OCI-LY7 (cell line): ENCODE data around the gene CASK. TPM values are rescaled to one million over a fixed set of nuclear protein-coding genes. Genes with fewer than 3 reads are reported as not detected.

ENCODE experiments used
- BruUV-seq: library from RNA; stranded (reverse); fragments of 400-500 nt; replicated peaks from 2 replicates; lab custom pipeline; 2021; lab: Mats Ljungman, UMichigan
- CTCF ChIA-PET: fragments of 300-600 bp; sonication (Branson Sonifier 250); formaldehyde crosslinking; loops from one replicate; lab custom pipeline; 2022; ENCODE audit warnings: antibody characterized with exemption; ENCODE audit not compliant: unreplicated experiment; lab: Charles Lee
- POLR2A ChIA-PET: fragments of 300-600 bp; sonication (Branson Sonifier 250); formaldehyde crosslinking; loops from one replicate; lab custom pipeline; 2022; ENCODE audit warnings: antibody characterized with exemption; lab: Charles Lee
- DNase-seq: peaks from one replicate; pipeline ENCODE4 v3.0.0-alpha.2; 2015; ENCODE audit warnings: low spot score
- H2AFZ ChIP-seq: fragments of 200-600 bp; sonication (generic), shearing (Covaris generic); 2 replicates; pipeline ENCODE4 v1.6.1; 2014; ENCODE audit warnings: mild to moderate bottlenecking, antibody characterized with exemption, low read length, moderate library complexity
- H3K27ac ChIP-seq: fragments of 200-600 bp; sonication (generic); 2 replicates; pipeline ENCODE4 v1.5.1; 2014; ENCODE audit warnings: mixed run types, low read depth, mild to moderate bottlenecking, moderate library complexity, low read length, inconsistent platforms; ENCODE audit not compliant: poor library complexity, severe bottlenecking
- H3K36me3 ChIP-seq: fragments of 200-600 bp; sonication (generic); 2 replicates; pipeline ENCODE4 v1.6.1; 2014; ENCODE audit warnings: mild to moderate bottlenecking, antibody characterized with exemption, low read length, moderate library complexity, mixed read lengths; ENCODE audit not compliant: insufficient read depth
- H3K4me1 ChIP-seq: fragments of 200-600 bp; sonication (generic); 2 replicates; pipeline ENCODE4 v1.5.1; 2014; ENCODE audit warnings: mild to moderate bottlenecking, low read length; ENCODE audit not compliant: insufficient read depth, poor library complexity, severe bottlenecking
- H3K4me2 ChIP-seq: fragments of 200-600 bp; sonication (generic); 2 replicates; pipeline ENCODE4 v1.6.1; 2014; ENCODE audit warnings: mild to moderate bottlenecking, low read length
- H3K4me3 ChIP-seq: fragments of 200-600 bp; sonication (generic); 2 replicates; pipeline ENCODE4 v1.5.1; 2014; ENCODE audit warnings: mild to moderate bottlenecking, low read depth, low read length; ENCODE audit not compliant: poor library complexity, severe bottlenecking
- H3K79me2 ChIP-seq: fragments of 200-600 bp; sonication (generic); 2 replicates; pipeline ENCODE4 v1.6.1; 2016; ENCODE audit warnings: low read depth, mild to moderate bottlenecking, low read length, moderate library complexity, mixed read lengths; ENCODE audit not compliant: insufficient read depth
- H3K9me2 ChIP-seq: fragments of 200-600 bp; sonication (generic); 2 replicates; pipeline ENCODE4 v1.6.1; 2016; ENCODE audit warnings: mild to moderate bottlenecking, low read length, mixed read lengths; ENCODE audit not compliant: insufficient read depth
- H3K9me3 ChIP-seq: fragments of 200-600 bp; sonication (generic); 2 replicates; pipeline ENCODE4 v1.6.1; 2014; ENCODE audit warnings: mild to moderate bottlenecking, mixed run types, low read length, mixed read lengths
- H4K20me1 ChIP-seq: fragments of 200-600 bp; sonication (generic); 2 replicates; pipeline ENCODE4 v1.6.1; 2014; ENCODE audit warnings: mild to moderate bottlenecking, antibody characterized with exemption, low read length, moderate library complexity, mixed read lengths; ENCODE audit not compliant: insufficient read depth
- CTCF ChIP-seq: fragments of 200-600 bp; sonication (generic); conservative IDR thresholded peaks from 2 replicates; pipeline ENCODE4 v1.5.1; 2014; ENCODE audit warnings: mild to moderate bottlenecking, antibody characterized with exemption, low read length, moderate library complexity, mixed read lengths
- EZH2phosphoT487 ChIP-seq: fragments of 200-600 bp; sonication (generic); IDR thresholded peaks from 2 replicates; pipeline ENCODE4 v1.6.1; 2018; ENCODE audit warnings: low read depth, borderline replicate concordance, mild to moderate bottlenecking, mixed run types, antibody characterized with exemption, low read length, moderate library complexity, mixed read lengths
- intact Hi-C: fragments of 100-400 bp; cut with micrococcal nuclease; formaldehyde crosslinking; loops from one replicate; pipeline ENCODE4 v1.10.0; 2022; ENCODE audit not compliant: unreplicated experiment
- total RNA-seq, 2 experiments: library from RNA; depleted of rRNA in 1 of 2; stranded (reverse); fragments of >200 nt in 1 of 2; shearing (Covaris generic) in 1 of 2; gene quantifications; 2 replicates each; pipeline ENCODE4 v1.2.3, GENCODE V29; 2014 to 2022

Gene CASK
- total RNA-seq, 2 experiments from 2014 or later: 18.6 to 29.4 TPM

DNA sequence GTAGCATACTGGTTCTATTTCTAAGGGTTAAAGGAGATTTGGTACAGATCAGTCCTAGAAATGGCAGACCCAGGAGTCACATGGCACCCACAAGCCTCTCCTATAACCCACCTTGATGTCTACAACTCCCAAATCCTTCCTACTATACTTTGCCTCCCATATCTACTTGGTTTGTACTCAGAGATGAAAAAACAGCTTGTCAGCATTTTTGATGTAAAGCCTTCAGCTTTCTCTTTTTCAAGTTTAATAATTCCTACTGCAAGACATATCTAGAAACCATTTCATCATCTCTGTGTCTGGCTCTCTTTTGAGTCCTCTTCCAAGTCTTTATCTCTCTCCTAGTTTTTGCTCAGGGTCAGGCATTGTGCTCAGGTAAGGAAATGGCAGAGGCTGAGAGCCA lies 393.3 kb downstream of the CASK start:
- no TSS peak for BruUV-seq
- Histone ChIP-seq H3K4me2 (no peak overlapping the region), H3K9me3 (no peaks in the 10 kb centered on the region), H3K4me3 (no peak overlapping the region), H3K9me2 (no peaks in the 10 kb centered on the region), H2AFZ (no peak overlapping the region), H3K27ac (no peak overlapping the region), H3K79me2 (no peaks in the 10 kb centered on the region), H4K20me1 (no peaks in the 10 kb centered on the region), H3K36me3 (no peaks in the 10 kb centered on the region), H3K4me1 (no peaks in the 10 kb centered on the region)
- no peak for TF ChIP-seq EZH2phosphoT487
- TF ChIP-seq CTCF: no peak
- no peak for DNase-seq
- intact Hi-C loops: no loop called here
- POLR2A ChIA-PET: no interaction called here
- CTCF ChIA-PET: no interaction called here

DNA sequence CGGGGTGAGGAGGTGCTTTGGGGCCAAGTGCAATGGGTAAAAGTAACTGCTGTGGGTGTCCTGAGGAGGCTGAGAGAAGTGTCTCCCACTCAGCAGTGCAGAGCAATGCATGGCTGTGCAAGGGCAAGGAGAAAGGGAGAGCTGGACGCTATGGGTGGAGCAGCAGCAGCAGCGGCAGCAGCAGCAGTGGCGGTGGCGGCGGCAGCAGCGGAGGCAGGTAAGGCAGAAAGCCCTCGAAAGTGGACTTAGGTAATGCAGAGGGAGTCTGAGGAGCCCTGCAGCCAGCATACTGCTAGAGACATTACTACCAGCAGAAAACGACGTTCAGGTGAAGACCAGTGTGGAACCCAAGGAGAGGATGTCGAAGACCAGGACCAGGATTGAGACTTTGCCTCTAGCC lies 394.1 kb downstream of the CASK start:
- intact Hi-C loops: no loop called here
- BruUV-seq: no TSS peak
- Histone ChIP-seq H2AFZ (no peak overlapping the region), H3K9me3 (no peaks in the 10 kb centered on the region), H3K9me2 (no peaks in the 10 kb centered on the region), H3K79me2 (no peaks in the 10 kb centered on the region), H3K27ac (no peak overlapping the region), H3K36me3 (no peaks in the 10 kb centered on the region), H3K4me3 (no peak overlapping the region), H4K20me1 (no peaks in the 10 kb centered on the region), H3K4me1 (no peaks in the 10 kb centered on the region), H3K4me2 (no peak overlapping the region)
- DNase-seq: no peak
- ChIA-PET CTCF (no interaction called here), POLR2A (no interaction called here)
- TF ChIP-seq CTCF (no peak), EZH2phosphoT487 (no peak)

GRCh38 chrX:41528784-41529183 lies 394.6 kb downstream of the CASK start:
- Histone ChIP-seq H3K9me3 (no peaks in the 10 kb centered on the region), H3K4me1 (no peaks in the 10 kb centered on the region), H3K27ac (no peak overlapping the region), H3K4me2 (no peak overlapping the region), H3K9me2 (no peaks in the 10 kb centered on the region), H3K36me3 (no peaks in the 10 kb centered on the region), H2AFZ (no peak overlapping the region), H3K79me2 (no peaks in the 10 kb centered on the region), H4K20me1 (no peaks in the 10 kb centered on the region), H3K4me3 (no peak overlapping the region)
- DNase-seq: no peak
- ChIA-PET POLR2A (no interaction called here), CTCF (no interaction called here)
- no TSS peak for BruUV-seq
- intact Hi-C loops: no loop called here
- TF ChIP-seq EZH2phosphoT487: no peak
- TF ChIP-seq CTCF: no peak
